Fibroblast of the conjunctiva (primary cell): ENCODE data around the gene TTC3.
"Not testable (repeated sequence)": the region's sequence is repeated elsewhere in the genome, so short reads cannot be mapped to it uniquely, and the experiment has no call there.

Source experiments
- DNase-seq: peaks from one replicate; pipeline ENCODE4 v3.0.0-alpha.2; 2010; ENCODE audit warnings: low read depth

Gene TTC3

DNA sequence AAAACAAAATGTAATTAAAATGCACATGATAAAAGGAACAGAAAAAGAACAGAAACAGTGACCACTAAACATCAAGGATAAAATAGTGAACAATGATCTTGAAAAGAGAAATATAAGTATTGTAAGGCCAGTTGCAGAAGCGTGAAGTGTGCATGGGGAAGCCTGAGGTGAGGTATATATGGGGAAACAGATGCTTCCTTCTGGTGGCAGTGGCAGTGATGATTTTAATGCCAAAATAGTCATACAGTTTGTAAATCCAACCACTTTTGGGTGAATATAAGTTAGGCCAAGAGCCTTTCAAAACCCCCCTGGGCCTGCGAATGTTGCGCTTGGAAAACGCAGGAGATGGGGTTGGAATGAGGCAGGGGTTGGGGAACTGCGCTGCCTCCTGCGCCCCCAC is 27.3 kb downstream of the TTC3 start:
- DNase-seq, result no peak

- no peak for DNase-seq
Measured at GRCh38 chr21:37101384-37101783, 28.3 kb downstream of the TTC3 start.

GRCh38 chr21:37102746-37103145 is 29.7 kb downstream of the TTC3 start:
- DNase-seq, result not testable (repeated sequence)

GRCh38 chr21:37106998-37107397 is 33.9 kb downstream of the TTC3 start:
- DNase-seq, result no peak

GRCh38 chr21:37111029-37111428 is 38.0 kb downstream of the TTC3 start:
- not testable (repeated sequence) for DNase-seq

DNA sequence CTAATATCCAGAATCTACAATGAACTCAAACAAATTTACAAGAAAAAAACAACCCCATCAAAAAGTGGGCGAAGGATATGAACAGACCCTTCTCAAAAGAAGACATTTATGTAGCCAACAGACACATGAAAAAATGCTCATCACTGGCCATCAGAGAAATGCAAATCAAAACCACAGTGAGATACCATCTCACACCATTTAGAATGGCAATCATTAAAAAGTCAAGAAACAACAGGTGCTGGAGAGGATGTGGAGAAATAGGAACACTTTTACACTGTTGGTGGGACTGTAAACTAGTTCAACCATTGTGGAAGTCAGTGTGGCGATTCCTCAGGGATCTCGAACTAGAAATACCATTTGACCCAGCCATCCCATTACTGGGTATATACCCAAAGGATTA is 41.2 kb downstream of the TTC3 start:
- DNase-seq, result not testable (repeated sequence)

- not testable (repeated sequence) for DNase-seq
Measured at GRCh38 chr21:37116459-37116858, 43.4 kb downstream of the TTC3 start.

GRCh38 chr21:37117204-37117603 is 44.1 kb downstream of the TTC3 start:
- DNase-seq, result no peak

DNA sequence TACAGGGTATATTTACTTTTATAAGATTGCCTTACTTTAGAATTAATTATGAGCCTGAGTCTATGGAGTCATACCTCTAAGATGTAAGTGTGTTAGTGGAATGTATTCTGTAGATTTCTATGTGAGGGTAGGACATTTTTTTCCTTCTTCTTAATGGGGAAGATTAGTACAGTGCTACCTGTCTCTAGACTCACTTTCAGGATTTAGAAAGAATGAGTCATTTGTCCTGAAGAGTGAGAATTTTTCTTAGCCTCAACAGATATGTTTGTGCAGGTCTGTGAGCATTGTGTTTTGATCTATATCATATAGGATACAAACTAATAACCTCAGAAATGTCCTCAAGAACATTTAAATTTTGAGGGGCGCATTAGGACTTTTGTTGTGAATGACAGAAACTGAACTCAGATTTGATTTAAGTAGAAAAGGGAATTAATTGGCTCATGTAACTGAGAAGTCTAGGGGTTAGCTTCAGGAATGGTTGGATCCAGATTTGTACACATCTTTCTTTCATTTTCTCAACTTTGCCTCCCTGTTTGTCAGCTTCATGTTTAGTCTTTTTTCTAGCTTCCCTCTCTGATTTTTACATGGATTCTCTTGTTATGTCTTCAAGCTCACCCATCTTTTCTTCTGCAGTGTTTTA is 45.3 kb downstream of the TTC3 start:
- no peak for DNase-seq

GRCh38 chr21:37119421-37120218 is 46.6 kb downstream of the TTC3 start:
- no peak for DNase-seq

DNA sequence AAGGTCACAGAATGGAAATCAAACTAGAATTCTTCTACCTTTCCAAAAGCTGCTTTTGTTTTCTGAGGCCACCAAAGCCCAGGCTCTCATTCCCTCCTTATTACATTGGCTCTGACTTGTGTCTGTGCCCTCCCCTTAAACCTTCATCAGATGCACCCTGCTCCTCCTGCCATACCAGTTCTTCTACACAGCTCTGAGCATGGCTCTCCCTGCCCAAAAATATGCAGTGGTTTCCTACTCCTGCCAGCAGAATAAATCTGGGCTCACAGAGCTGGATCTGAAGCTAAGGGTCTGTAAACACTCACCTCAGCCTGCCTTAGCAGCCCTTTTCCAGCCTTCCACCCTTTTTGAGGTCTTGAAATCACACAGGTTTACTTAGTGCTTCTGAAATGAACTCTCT is 55.0 kb downstream of the TTC3 start:
- no peak for DNase-seq

DNA sequence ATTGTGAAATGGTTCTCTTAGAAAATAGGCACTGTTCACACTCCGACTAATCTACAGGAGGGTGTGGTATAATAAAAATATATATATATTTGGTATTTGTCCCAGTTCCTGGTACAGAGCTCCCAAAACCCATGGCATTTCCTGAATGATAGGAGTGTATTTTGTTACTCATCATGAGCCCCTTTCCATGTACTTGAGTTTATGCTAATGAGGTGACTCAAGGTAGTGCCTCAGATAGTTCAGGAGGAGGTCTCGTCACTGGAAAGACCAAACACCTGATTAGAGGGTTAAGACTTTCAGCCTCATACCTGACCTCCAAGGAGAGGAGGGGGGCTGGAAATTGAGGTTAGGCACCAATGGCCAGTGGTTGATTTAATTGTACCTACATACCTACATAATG is 57.9 kb downstream of the TTC3 start:
- DNase-seq, result no peak

- DNase-seq, result no peak
Measured at GRCh38 chr21:37136261-37136660, 63.2 kb downstream of the TTC3 start.

DNA sequence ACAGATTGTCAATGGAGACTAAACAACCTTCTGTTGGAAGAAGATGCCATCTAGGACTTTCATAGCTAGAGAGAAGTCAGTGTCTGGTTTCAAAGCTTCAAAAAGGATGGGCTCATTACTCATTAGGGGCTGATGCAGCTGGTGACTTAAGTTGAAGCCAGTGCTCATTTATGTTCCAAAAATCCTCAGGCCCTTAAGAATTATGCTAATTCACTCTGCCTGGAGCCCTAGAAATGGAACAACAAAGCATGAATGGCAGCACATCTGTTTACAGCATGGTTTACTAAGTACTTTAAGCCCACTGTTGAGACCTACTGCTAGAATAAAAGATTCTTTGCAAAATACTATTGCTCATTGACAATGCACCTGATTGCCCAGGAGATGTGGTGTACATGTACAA is 63.7 kb downstream of the TTC3 start:
- no peak for DNase-seq

- no peak for DNase-seq
Measured at GRCh38 chr21:37139154-37139553, 66.1 kb downstream of the TTC3 start.

DNA sequence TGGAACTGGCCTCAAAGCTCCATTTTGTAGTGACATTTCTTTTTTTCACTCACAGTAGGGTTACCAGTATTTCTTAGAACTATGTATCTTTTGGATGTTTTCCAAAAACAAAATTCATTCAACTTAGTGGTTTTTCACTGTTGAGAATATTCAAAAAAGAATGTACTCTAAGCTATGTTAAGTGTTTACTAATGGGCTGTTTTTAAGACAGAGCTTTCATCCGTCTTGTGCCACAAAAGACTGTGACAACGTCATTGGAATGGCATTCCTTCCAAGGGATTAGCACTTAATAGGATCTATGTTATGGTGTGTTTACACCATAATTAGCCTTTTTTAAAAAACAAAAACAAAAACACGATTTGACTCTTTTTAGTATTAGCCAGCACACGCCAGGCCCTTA is 66.8 kb downstream of the TTC3 start:
- no peak for DNase-seq

DNA sequence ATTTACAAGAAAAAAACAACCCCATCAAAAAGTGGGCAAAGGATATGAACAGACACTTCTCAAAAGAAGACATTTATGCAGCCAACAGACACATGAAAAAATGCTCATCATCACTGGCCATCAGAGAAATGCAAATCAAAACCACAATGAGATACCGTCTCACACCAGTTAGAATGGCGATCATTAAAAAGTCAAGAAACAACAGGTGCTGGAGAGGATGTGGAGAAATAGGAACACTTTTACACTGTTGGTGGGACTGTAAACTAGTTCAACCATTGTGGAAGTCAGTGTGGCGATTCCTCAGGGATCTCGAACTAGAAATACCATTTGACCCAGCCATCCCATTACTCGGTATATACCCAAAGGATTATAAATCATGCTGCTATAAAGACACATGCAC is 70.3 kb downstream of the TTC3 start:
- not testable (repeated sequence) for DNase-seq

DNA sequence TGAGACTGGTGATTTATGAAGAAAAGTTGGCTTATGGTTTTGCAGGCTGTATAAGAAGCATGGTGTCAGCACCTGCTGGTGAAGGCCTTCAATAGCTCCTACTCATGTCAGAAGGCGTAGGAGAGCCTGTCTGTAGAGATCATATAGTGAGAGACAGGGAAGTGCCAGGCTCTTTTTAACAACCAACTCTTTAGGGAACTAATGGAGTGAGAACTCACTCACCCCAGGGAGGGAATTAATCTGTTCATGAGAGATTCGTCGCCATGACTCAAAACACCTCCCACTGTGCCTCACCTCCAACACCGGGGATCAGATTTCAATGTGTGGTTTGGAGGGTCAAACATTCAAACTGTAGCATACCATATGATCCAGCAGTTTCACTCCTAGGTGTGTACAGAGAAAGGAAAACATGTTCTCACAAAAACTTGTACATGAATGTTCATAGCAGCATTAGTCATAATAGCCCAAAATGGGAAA is 72.6 kb downstream of the TTC3 start:
- no peak for DNase-seq

DNA sequence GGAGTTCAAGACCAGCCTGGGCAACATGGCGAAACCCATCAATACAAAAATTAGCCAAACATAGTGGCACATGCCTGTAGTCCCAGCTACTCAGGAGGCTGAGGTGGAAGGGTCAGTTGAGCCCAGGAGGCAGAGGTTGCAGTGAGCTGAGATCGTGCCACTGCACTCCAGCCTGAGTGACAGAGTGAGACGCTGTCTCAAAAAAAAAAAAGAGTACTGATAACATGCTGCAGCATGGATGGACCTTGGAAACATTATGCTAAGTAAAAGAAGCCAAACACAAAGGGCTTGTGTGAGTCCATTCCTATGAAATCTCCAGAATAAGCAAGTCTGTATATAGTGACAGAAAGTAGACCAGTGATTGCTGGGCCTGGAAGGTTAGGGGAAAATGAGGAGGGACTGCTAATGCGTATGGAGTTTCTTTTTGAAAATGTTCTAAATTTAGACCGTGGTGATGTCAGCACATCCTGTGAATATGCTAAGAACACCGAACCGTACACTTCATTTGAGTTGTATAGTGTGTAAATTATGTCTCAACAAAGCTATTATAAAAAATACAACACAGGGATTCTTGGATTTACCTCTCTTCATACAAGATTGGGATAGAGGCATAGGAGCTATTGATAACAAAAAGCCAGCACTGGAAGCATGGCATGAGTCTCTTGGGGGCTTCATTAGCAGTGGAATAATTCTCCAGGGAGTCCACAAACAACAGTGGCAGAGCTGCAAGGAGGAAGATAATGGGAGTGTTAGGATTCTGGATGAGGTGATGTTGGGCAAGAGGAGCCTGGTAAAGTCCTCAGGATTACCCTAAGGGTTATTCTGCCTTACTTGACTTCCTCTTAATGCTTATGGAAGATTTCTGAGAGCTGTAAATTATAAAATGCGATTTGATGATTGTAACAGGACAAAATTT is 73.5 kb downstream of the TTC3 start:
- DNase-seq, result no peak

DNA sequence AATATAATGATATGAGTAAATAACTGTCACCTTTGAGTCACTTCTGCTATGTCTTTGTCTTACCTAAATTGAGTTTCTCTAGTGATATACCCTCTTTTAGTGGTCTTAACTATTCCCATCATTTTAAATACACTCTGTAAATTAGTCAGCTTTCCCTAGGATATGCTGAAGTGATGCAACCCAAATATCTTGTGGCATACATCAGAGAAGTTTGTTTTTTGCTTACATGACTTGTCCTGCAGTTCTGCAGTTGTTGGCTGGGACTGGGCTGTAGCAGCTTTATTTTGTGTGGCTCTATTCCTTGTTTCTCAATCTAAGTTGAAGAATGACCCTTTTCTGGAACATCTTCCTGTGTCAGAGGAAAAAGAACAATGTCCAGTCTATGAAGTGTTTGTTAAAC is 76.4 kb downstream of the TTC3 start:
- peak; percentile 64 for DNase-seq

- DNase-seq, result peak; percentile 48
Measured at GRCh38 chr21:37153196-37153934, 80.3 kb downstream of the TTC3 start.

GRCh38 chr21:37153935-37154350 is 80.9 kb downstream of the TTC3 start:
- no peak for DNase-seq
